Measurements from ENCODE around the gene SPINT2.
"Not testable (repeated sequence)": the region's sequence is repeated elsewhere in the genome, so short reads cannot be mapped to it uniquely, and the experiment has no call there.

SPINT2 gene

DNA sequence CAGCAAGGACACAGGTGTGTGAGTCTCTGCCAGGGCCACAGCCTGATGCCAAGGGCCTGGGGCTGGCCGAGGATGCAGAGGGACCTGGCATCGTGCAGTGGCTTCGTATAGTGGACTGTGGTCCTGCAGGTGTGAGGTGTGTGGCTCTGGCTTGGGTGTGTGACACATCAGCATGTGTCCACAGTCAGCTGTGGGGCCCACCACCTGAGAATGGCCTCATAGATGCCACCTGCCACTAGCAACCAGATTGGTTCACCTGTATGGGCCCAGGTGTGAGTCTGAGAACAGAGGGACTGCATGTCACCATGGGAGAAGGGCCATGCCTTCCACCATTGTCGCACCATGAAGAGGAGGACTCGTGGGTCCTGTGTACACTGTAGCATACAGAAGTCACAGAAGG is 10.6 kb upstream of the SPINT2 start:
- peaks cover 11% of the 10 kb centered on the region for H3K4me1 ChIP-seq (ENCODE audit: control insufficient read depth, insufficient read depth, low read length)

DNA sequence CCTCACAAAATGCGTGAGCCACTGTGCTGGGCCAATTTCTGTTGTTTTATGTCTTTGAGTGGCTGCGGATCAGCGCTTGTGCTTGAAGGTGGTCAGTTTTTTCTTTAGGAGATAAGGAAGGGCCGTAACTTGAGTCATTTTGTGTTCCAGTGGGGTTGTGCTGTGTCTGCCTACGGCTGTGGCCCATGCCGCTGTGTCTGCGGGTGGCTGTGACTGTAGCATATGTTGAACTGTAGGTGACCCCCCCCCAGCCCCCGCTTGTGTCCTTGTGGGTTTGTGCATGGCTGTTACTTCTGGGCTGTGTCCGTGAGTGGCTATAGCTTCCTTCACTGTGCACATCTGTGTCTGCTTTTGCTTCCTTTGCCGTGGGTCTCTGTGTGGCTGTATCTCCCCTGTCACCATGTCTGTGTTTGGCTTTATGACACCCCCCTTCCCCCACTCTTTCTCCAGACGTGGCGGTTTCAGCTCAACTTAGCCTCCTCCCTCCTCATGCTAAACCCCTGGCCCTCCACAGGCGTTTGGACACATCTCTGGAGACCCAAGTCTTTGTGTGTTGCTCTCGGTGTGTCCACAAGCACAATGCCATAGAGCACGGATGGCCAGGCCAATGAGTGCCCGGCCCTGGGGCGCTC is 8.9 kb upstream of the SPINT2 start:
- Histone ChIP-seq H3K4me3 (ENCODE audit: low read length) (peak overlapping the region; percentile 73), H3K27me3 (ENCODE audit: control insufficient read depth, insufficient read depth, low read length) (no peaks in the 10 kb centered on the region), H3K27ac (ENCODE audit: low read length) (no peak overlapping the region), H3K9me3 (ENCODE audit: control insufficient read depth, insufficient read depth, low read length) (no peaks in the 10 kb centered on the region), H3K36me3 (ENCODE audit: control insufficient read depth, insufficient read depth, low read length) (no peaks in the 10 kb centered on the region; the same call in 1 of the 2 replicates), H3K4me1 (ENCODE audit: control insufficient read depth, insufficient read depth, low read length) (peaks cover 11% of the 10 kb centered on the region)
- no peak for DNase-seq (ENCODE audit: low read depth, low spot score)
- WGBS (ENCODE audit: insufficient coverage, insufficient read length) = no CpG with 5 or more reads among the region's 17 CpGs

More for the DNA sequence above, 10.6 kb upstream of the SPINT2 start:
- Histone ChIP-seq H3K9me3 (ENCODE audit: control insufficient read depth, insufficient read depth, low read length) (no peaks in the 10 kb centered on the region), H3K27ac (ENCODE audit: low read length) (no peak overlapping the region), H3K36me3 (ENCODE audit: control insufficient read depth, insufficient read depth, low read length) (no peaks in the 10 kb centered on the region; the same call in 1 of the 2 replicates), H3K4me3 (ENCODE audit: low read length) (no peak overlapping the region), H3K27me3 (ENCODE audit: control insufficient read depth, insufficient read depth, low read length) (no peaks in the 10 kb centered on the region)
- no CpG with 5 or more reads among the region's 5 CpGs for WGBS (ENCODE audit: insufficient coverage, insufficient read length)
- no peak for DNase-seq (ENCODE audit: low read depth, low spot score)

DNA sequence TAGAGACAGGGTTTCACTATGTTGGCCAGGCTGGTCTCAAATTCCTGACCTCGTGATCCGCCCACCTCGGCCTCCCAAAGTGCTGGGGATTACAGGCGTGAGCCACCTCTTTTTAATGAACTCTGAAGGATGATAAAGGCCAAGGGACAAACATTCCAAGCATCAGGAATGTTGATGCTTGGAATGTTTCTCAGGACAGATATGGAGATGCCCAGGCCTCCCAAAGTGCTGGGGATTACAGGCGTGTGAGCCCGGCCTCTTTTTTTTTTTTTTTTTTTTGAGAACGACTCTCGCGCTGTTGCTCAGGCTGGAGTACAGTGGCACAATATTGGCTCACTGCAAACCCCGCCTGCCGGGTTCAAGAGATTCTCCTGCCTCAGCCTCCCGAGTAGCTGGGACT is 2.4 kb upstream of the SPINT2 start:
- not testable (repeated sequence) for H3K4me1 ChIP-seq (ENCODE audit: control insufficient read depth, insufficient read depth, low read length); DNase-seq (ENCODE audit: low read depth, low spot score)
- WGBS (ENCODE audit: insufficient coverage, insufficient read length) = no CpG with 5 or more reads among the region's 12 CpGs

DNA sequence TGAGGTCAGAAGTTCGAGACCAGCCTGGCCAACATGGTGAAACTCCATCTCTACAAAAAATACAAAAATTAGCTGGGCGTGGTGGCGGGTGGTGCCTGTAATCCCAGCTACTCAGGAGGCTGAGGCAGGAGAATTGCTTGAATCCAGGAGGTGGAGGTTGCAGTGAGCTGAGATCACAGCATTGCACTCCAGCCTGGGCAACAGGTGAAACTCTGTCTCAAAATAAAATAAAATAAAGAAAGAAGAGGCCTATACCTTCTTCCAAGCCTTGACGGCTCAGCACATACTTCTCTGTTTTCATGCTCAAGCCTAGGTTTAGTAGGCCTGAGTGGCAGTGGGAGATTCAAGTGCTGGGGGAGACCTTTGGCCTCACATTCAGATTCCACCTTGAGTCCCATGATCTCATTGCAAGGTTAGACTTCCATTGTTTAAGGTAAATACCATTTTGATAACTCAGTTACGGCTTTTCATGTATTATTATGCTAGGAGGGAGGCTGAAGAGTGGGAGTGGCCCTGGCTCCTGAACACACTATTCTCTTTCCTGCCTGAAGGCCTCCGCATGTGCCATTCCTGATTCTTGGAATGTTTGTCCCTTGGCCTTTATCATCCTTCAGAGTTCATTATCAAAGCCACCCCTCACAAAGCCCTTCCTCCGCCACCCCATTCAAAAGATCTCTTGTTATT is 1.6 kb upstream of the SPINT2 start:
- H3K9me3 ChIP-seq (ENCODE audit: control insufficient read depth, insufficient read depth, low read length) = no peaks in the 10 kb centered on the region
- H3K27me3 ChIP-seq (ENCODE audit: control insufficient read depth, insufficient read depth, low read length) = no peaks in the 10 kb centered on the region
- H3K4me3 ChIP-seq (ENCODE audit: low read length) = no peak overlapping the region
- H3K4me1 ChIP-seq (ENCODE audit: control insufficient read depth, insufficient read depth, low read length) = 0 out of 2 replicates have a peak, but pooled peaks cover 3% of the 10 kb centered on the region
- no peak overlapping the region for H3K27ac ChIP-seq (ENCODE audit: low read length)
- H3K36me3 ChIP-seq (ENCODE audit: control insufficient read depth, insufficient read depth, low read length) = no peaks in the 10 kb centered on the region
- DNase-seq (ENCODE audit: low read depth, low spot score) = no peak
- no CpG with 5 or more reads among the region's 7 CpGs for WGBS (ENCODE audit: insufficient coverage, insufficient read length)

More for the DNA sequence above, 2.4 kb upstream of the SPINT2 start:
- H3K27ac ChIP-seq (ENCODE audit: low read length); H3K36me3 ChIP-seq (ENCODE audit: control insufficient read depth, insufficient read depth, low read length); H3K9me3 ChIP-seq (ENCODE audit: control insufficient read depth, insufficient read depth, low read length); H3K4me3 ChIP-seq (ENCODE audit: low read length); H3K27me3 ChIP-seq (ENCODE audit: control insufficient read depth, insufficient read depth, low read length): not testable (repeated sequence)

DNA sequence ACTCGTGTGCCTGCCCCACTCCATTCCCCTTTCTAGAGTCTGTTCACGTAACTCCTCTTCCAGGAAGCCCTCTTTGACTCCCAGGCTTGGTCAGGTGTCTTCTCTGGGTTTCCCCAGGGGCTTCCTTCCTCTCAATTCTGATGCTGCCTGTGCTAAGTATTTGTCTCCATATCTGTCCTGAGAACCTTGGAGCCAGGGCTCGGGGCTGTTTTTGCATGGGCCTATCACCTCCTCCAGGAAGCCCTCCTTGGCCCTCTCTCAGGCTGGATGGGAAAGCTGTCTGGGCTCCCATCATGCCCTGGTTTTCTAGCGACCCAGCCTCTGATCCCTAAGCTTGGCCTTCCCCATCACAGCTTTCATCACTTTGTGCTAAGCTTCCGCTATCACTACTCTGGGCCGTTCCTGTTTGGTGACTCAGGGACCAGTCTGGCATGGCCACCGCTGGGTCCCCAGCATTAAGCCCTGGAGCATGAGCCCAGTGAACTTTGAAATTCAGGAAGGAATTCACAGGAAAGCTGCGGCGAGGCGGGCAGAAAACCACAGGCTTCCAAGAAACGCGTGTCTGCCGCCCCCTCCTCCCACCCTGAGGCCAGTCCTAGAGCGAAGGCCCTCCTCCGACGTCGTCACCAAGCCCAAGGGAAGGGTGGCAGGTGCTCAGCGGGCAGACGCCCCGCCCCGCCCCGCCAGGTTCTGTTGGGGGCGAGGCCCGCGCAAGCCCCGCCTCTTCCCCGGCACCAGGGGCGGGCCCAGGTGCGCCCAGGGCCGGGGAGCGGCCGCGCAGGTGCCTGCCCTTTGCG is 486 bp upstream of the SPINT2 start:
- no CpG with 5 or more reads among the region's 34 CpGs for WGBS (ENCODE audit: insufficient coverage, insufficient read length)
- Histone ChIP-seq H3K27me3 (ENCODE audit: control insufficient read depth, insufficient read depth, low read length) (no peaks in the 10 kb centered on the region), H3K27ac (ENCODE audit: low read length) (no peak overlapping the region), H3K36me3 (ENCODE audit: control insufficient read depth, insufficient read depth, low read length) (no peaks in the 10 kb centered on the region), H3K9me3 (ENCODE audit: control insufficient read depth, insufficient read depth, low read length) (no peaks in the 10 kb centered on the region), H3K4me1 (ENCODE audit: control insufficient read depth, insufficient read depth, low read length) (0 out of 2 replicates have a peak, but pooled peaks cover 3% of the 10 kb centered on the region), H3K4me3 (ENCODE audit: low read length) (peak overlapping the region; percentile 52; the same call in 1 of the 2 replicates)
- DNase-seq (ENCODE audit: low read depth, low spot score) = peak; percentile 82

DNA sequence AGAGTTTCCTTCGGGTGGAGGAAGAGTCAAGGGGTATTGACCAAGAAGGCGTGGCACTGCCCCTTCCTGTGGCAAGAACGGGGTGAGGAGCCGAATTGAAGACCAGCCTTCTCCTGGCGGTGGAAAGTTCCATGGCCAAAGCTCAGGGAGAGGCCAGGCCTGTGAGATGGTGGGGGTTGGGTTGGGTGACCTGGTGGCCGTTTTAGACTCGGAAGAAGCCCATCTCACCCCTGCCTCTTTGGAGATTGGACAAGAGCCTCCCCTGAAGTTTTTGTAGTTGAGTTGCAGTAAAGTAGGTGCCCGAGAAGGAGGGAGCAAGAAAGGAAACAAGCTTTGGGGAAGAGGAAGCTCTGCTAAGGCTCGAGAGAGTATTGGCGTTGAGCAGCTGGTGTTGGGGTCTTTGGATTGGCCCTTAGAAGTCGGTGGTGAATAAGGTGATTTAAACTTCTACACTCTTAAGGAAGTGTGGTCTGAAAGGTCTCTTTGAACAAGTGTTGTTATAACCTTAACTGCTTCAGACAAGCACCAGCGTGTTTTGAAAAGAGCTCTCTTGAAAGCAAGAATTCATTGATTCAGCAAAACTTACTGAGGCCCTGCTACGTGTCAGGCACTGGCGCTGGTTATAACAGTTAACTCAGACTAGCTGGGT is 964 bp downstream of the SPINT2 start:
- Histone ChIP-seq H3K4me1 (ENCODE audit: control insufficient read depth, insufficient read depth, low read length) (0 out of 2 replicates have a peak, but pooled peaks cover 3% of the 10 kb centered on the region), H3K27me3 (ENCODE audit: control insufficient read depth, insufficient read depth, low read length) (no peaks in the 10 kb centered on the region), H3K36me3 (ENCODE audit: control insufficient read depth, insufficient read depth, low read length) (no peaks in the 10 kb centered on the region), H3K9me3 (ENCODE audit: control insufficient read depth, insufficient read depth, low read length) (no peaks in the 10 kb centered on the region), H3K27ac (ENCODE audit: low read length) (no peak overlapping the region), H3K4me3 (ENCODE audit: low read length) (peak overlapping the region; percentile 52; the same call in 1 of the 2 replicates)
- no peak for DNase-seq (ENCODE audit: low read depth, low spot score)
- no CpG with 5 or more reads among the region's 14 CpGs for WGBS (ENCODE audit: insufficient coverage, insufficient read length)

DNA sequence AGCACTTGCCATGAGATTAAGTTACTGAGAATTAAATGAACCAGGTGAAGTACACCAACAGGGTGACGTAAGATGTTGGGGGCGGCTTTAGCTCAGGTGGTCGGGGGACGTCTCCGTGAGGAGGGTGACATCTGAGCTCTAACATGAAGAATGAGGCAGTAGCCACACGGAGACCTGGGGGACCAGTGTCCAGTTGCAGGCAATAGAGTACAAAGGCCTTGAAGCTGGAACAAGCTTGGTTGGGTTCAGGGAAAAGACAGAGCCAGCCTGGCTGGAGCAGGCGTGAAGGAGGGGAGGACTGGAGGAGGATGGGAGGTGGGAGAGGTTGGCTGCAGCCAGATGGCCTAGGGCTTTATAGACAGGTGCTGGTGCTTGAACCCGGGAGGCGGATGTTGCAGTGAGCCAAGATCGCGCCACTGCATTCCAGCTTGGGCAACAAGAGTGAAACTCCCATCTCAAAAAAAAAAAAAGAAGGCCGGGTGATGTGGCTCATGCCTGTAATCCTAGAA is 1.6 kb downstream of the SPINT2 start:
- H3K4me3 ChIP-seq (ENCODE audit: low read length) = no peak overlapping the region; the same call in 1 of the 2 replicates
- no peaks in the 10 kb centered on the region for H3K36me3 ChIP-seq (ENCODE audit: control insufficient read depth, insufficient read depth, low read length)
- no CpG with 5 or more reads among the region's 12 CpGs for WGBS (ENCODE audit: insufficient coverage, insufficient read length)
- H3K27me3 ChIP-seq (ENCODE audit: control insufficient read depth, insufficient read depth, low read length) = no peaks in the 10 kb centered on the region
- DNase-seq (ENCODE audit: low read depth, low spot score) = no peak
- H3K4me1 ChIP-seq (ENCODE audit: control insufficient read depth, insufficient read depth, low read length) = 0 out of 2 replicates have a peak, but pooled peaks cover 3% of the 10 kb centered on the region
- no peaks in the 10 kb centered on the region for H3K9me3 ChIP-seq (ENCODE audit: control insufficient read depth, insufficient read depth, low read length)
- no peak overlapping the region for H3K27ac ChIP-seq (ENCODE audit: low read length)

DNA sequence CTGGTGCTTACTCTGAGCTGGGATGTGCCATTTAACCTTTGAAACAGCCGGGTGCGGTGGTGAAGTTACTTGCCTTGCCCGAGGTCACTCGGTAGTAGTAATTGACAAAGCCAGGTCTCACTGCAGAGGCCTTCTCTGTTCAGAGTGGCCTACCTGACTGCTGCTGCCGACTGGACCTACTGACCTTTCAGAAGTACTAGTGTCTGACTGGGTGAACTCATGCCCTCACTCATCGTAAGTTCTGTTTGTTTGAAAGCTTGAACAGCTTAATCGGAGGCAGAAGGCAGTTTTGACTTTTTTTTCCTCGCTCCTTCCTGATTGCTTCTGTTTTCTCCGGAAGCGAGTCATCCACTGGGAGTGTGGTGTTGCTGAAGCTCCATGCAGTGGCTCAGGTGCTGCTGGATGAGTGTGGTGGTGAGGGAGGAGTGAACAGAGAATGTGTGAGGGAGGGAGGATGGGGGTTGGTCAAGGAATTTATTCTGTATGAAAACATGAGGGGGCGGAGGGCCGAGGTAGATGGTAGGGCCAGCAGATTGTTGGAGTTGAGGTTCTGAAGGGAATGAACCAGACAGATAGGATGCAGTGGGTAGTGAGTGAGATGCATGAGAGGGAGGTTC is 2.7 kb downstream of the SPINT2 start:
- Histone ChIP-seq H3K4me3 (ENCODE audit: low read length) (no peak overlapping the region), H3K4me1 (ENCODE audit: control insufficient read depth, insufficient read depth, low read length) (0 out of 2 replicates have a peak, but pooled peaks cover 3% of the 10 kb centered on the region), H3K36me3 (ENCODE audit: control insufficient read depth, insufficient read depth, low read length) (no peaks in the 10 kb centered on the region), H3K9me3 (ENCODE audit: control insufficient read depth, insufficient read depth, low read length) (no peaks in the 10 kb centered on the region), H3K27ac (ENCODE audit: low read length) (no peak overlapping the region), H3K27me3 (ENCODE audit: control insufficient read depth, insufficient read depth, low read length) (no peaks in the 10 kb centered on the region)
- no CpG with 5 or more reads among the region's 12 CpGs for WGBS (ENCODE audit: insufficient coverage, insufficient read length)
- no peak for DNase-seq (ENCODE audit: low read depth, low spot score)

DNA sequence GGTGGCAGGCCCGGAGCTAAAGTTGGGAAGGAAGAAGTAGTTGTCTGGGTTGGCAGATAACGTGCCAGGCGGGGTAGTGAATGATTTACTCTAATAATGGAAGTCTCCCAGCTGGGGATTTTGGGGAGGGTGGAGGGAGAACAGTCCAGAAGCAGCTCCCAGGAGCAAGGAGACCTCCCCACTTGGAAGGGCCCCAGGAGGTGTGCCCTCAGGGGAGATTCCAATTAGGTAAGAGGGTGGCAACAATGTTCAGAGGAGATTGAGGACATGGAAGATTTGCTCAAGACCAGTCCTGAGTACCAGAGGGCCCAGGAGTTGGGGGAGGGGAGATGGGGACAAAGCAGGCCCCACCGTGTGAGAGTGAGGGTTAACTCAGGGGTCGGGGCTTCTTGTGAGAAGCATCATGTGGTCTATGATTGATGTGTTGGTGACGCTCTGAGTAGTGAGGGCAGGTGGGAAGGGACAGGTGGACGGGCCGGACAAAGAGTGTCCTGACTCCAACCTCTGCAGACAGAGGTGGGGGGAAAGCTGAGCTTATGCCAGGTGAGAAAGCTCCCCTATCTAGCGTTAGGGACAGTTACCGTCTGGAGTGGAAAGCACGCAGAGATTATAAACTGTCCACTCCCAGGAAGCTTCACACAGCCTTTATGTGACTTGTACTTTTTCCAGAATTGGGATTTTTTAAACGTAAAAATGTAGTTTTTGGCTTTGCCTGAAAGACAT is 3.5 kb downstream of the SPINT2 start:
- WGBS (ENCODE audit: insufficient coverage, insufficient read length) = no CpG with 5 or more reads among the region's 12 CpGs
- DNase-seq (ENCODE audit: low read depth, low spot score) = no peak
- 0 out of 2 replicates have a peak, but pooled peaks cover 3% of the 10 kb centered on the region for H3K4me1 ChIP-seq (ENCODE audit: control insufficient read depth, insufficient read depth, low read length)
- H3K9me3 ChIP-seq (ENCODE audit: control insufficient read depth, insufficient read depth, low read length) = no peaks in the 10 kb centered on the region
- H3K4me3 ChIP-seq (ENCODE audit: low read length) = no peak overlapping the region
- no peak overlapping the region for H3K27ac ChIP-seq (ENCODE audit: low read length)
- H3K36me3 ChIP-seq (ENCODE audit: control insufficient read depth, insufficient read depth, low read length) = no peaks in the 10 kb centered on the region
- H3K27me3 ChIP-seq (ENCODE audit: control insufficient read depth, insufficient read depth, low read length) = no peaks in the 10 kb centered on the region

Data from iPS DF 6.9 (cell line).